NCI-H2029 treated with DMSO at 0.1 percent for 48 hours (cell line): ENCODE measurements around the gene COG2.
"Not testable (repeated sequence)": the region's sequence is repeated elsewhere in the genome, so short reads cannot be mapped to it uniquely, and the experiment has no call there.

Experiments
- DNase-seq: peaks from one replicate; lab custom pipeline; 2025; lab: John Stamatoyannopoulos, UW

The COG2 gene

DNA sequence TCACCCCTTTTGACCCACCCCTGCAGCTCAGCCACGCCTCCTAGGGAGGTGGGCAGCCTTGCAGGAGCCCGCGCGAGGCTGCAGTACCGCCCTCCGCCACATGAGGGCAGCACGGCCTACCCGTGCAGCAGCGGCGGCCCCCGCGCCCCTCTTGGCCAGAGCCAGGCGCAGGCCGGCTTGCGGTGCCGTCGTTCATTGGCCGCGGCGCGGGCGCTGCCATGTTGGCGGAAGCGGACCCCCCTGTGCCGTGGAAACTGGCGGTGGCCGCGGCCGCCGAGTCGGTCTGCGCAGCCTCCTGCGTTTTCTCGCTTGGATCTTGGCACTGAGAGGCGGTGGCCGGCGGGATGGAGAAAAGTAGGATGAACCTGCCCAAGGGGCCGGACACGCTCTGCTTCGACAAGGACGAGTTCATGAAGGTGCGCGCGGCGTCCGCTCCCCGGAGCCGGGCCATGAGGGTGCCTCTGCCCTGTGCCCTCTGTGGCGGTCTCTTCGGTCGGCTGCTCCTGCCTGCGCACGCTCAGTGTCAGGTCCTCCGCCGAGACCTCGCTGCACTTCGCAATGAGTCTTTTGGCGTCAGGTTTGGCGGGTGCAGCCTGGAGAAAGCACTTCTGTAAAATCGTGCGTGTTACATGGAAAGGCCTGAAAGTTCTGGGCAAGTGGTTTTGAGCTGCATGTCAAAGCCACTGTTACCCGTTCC is at the start of gene COG2:
Gene COG2, plus strand, starts transcription at position 219 of the 697 bp plus-strand sequence. Its CDS starts 126 bp downstream, at position 345.
- DNase-seq: peak; percentile 55

DNA sequence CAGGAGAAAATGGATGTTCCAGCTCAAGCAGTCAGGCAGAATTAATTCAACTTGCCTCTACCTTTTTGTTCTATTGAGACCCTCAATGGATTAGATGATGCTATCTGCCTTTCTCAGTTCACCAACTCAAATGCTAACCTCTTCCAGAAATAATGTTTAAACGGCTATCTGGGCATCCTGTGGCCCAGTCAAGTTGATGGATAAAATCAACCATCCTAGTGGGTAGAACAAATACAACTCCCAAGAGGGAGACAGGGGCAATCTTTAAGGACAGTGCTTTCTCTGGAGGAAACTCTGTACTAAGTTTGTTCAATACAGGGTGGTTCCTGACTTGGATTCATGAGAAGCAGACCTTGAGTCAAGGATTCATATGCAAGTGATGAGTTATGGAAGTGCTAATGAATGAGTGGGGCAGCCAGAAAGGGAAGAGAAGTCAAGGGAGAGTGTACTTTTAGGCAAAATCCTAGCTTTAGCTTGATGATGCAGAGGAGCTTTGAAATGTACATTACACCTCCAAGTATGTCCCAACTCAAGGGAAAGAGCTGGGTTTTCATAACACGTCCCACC is 49.4 kb upstream of the COG2 start:
- DNase-seq: no peak

DNA sequence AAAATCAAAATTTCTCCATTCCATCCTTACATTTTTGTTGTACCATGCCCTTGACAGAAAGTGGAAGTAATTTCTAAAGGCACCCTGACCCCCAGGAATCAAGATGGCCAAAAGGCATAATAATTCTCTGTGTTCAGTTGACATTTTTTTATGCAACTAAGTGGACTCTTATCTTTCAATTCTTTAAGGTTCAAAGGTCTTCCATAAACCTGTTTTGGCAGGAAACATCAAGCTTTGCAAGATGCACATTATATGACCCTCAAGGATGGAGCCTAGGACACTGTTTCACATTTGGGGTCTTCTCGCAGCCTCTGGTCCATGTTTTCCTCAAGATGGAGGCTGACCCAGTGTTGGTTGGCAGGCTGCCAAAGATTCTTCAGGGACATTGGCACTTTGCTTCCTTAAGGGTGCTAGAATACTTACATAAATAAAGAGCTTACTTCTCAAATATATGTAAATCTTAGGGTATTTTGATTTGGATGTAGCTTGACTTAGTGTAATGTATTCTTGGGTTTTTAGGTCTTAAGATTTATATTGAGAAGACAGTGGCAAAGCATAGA is 48.0 kb upstream of the COG2 start:
- no peak for DNase-seq

GRCh38 chr1:230595181-230595580 is 47.1 kb upstream of the COG2 start:
- no peak for DNase-seq

DNA sequence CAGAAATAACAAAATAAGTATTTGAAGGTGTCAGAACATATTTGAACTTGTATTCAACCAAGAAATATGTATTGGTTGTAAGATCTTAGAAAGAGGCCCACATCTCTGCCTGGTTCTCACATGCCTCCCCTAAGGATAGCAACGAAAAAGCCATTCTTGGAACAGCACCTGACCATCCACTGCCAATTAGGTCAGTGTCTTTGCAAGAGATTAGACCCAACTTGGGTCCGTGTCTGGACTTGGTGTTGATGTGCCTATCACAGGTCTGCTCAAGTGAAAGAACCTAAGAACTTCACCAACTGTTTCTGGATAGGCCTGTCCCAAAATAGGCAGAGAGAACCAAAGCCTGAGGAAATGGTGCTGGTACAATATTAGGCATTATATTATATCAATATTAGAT is 46.0 kb upstream of the COG2 start:
- no peak for DNase-seq

- DNase-seq: no peak
These were observed 43.5 kb upstream of the COG2 start for GRCh38 chr1:230598745-230599144.

DNA sequence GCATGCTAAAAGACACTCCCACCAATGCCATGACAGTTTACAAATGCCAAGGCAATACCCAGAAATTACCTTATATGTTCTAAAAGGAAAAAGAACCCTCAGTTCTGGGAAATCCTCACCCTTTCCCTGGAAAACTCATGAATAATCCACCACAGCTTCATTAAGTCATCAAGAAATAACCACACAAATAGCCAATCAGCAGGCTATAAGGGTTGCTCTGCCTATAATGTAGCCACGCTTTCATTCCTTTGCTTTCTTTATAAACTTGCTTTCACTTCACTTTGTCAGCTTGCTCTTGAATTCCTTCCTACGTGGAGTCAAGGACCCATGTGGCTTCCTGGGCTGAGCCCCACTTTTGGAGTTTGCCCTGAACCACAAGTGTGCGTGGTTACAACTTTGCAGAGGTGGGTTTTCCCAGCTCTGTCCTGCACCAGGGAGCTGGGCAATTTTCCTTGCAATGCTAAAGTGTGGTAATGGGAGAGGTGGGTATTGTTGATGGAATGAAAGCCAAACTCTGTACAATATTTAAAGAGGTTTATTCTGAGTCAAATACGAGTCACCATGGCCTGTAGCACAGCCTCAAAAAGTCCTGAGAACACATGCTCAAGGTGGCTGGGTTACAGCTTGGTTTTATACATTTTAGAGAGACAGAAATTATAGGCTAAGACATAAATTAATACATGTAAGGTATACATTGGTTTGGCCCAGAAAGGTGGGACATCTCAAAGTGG is 42.2 kb upstream of the COG2 start:
- no peak for DNase-seq

DNA sequence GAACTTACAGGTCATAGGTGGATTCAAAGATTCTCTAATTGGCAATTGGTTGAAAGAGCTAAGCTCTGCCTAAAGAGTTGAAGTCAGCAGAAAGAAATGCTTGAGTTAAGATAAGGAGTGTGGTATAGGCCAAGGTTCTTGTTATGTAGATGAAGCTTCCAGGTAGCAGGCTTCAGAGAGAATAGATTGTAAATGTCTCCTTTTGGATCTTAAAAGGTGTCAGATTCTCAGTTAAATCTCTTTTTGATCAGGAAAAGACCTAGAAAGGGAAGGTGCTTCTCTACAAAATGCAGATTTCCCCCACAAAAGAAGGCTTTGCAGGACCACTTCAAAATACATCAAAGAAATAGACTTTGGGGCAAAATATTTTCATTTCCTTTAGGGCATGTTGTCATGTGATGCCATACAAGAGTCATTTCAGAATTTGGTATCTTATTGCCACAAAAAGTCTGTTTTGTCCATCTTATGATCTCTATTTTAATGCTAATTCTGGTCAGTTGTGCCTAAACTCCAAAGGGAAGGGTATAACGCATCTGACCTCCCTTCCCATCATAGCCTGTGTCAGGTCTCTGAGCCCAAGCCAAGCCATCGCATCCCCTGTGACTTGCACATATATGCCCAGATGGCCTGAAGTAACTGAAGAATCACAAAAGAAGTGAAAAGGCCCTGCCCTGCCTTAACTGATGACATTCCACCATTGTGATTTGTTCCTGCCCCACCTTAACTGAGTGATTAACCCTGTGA is 41.5 kb upstream of the COG2 start:
- not testable (repeated sequence) for DNase-seq

GRCh38 chr1:230609208-230609607 is 33.1 kb upstream of the COG2 start:
- no peak for DNase-seq

DNA sequence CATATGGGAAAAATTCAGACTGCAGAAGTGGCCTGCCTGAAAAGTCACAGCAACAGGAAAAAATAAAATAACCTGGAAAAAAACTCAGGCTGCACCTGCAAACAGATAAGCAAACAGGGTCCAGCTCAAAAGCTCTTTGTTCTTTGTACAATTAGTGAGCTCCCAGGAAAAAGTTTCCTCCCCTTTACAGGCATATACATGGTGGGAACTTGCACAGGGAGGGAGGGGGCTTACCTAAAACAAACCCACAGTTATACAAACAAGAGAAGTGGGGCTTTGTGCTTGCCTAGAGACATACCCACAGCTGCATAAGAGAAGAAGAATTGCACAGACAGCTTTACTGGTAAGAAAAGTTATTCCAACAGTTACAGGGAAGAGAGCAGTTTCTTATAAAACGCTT is 31.7 kb upstream of the COG2 start:
- DNase-seq: no peak

GRCh38 chr1:230611128-230611877 is 31.0 kb upstream of the COG2 start:
- no peak for DNase-seq

- DNase-seq: no peak
These were observed 30.4 kb upstream of the COG2 start for GRCh38 chr1:230611878-230612235.

DNA sequence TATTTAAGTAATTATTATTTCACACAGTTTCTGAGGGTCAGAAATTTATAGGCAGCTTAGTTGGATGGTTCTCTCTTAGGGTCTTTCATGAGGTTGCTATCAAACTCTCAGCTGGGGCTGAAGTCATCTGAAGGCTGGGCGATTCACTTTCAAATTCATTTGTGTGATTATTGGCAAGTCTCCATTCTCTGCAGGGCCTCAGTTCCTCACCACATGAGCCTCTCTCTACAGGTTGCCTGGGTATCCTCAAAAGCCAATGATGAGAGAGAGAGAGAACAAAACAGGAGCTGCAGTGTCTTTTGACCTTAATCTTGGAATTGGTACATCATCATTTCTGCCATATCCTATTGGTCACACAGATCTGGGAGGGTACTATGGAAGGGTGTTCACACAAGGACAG is 29.6 kb upstream of the COG2 start:
- DNase-seq: no peak

- no peak for DNase-seq
These were observed 28.2 kb upstream of the COG2 start for GRCh38 chr1:230614121-230614520.

DNA sequence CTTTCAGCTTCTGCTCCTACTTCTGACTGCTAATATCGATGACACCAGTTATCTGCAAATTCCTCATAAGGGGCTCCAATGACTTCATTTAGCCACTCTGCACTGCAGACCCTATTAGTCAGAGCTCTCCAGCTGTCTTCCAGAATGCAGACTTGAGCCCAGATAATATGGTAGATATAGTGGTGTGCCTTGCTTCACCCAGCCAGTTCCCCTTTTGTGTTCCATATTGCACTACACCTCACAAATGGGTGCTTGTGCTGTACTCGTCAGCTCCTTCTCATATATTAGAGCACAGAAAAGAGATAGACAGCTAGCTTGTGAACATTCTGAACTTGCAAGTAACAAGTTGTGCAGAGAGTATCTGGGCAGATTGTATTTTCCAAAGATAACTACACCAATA is 23.7 kb upstream of the COG2 start:
- no peak for DNase-seq

DNA sequence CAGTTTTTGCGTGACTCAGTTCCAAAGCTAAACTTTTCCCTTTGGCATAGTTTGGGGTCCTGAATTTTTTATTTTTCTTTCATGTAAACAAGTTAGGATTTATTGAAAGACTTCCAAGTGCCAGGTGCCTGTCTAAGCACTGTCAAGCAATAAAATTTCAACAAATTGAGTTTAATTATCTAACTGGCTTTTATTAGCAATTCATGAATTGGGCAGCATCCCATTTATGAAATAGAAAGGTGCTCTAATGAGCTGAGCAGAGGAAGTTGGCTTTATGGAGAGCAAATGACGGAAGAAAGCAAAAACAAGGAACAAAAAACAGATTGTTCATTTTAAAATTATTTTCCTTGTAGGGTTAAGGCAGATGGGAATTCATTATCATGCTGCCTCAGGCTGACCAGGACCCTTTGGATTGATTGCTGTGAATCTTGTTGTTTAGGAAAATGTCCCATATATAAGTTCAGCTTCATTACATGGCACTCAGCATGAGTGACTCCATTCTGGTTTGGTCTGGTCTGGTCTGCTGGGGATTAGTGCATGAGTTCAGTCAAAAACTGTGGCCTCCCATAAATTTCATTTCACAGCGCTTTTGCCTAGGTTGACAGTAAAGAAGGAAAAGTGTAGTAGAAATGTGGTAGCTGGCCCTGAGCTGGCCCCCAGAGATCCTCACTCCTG is 21.5 kb upstream of the COG2 start:
- no peak for DNase-seq

DNA sequence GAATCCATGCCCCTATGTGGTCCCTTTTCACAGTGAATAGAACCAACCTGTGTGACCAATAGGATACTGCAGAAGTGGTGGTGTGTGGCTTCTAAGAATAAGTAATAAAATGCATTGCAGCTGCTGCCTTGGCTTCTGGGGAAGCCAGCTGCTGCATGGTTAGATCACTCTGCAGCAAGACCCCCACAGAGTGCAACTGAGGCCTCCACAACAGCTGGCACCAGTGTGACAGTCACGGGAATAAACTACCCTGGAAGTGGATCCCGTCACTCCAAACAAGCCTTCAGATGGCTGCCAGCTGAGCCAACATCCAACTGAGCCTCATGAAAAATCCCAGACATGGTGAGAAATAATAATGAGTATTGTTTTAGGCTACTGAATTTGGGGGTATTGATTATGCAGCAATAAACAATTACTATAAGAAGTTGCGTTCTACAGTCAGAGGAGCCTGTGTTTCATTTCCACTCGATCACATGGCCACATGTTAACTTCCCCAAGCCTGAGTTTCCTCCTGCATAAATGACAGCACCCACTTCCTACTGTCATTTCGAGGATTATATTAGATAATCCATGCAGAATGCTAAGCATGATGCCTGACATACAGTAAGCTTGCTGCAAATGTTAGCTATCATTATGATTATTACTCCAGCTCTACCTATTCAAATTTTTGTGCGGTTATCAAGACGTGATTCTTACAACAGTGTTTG is 20.8 kb upstream of the COG2 start:
- no peak for DNase-seq

DNA sequence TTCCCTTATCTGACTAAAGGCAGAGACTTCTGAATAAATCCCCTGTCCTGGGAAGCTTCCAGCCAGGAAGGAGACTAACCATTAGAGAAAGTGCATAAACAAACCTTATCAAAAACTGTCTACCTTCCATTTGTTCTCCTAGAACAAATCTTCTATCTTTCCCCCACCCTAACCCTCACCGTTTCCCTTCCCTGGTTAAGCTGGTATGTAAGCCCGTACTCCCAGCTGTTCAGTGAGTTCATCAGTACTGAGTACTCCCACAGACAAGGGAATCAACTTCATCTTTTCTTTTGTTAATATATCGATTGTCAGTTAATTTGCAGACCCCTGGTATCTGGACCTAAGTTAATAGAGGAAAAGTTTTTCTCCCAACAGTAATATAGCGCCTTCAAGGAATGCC is 20.1 kb upstream of the COG2 start:
- no peak for DNase-seq

- DNase-seq: no peak
These were observed 18.1 kb upstream of the COG2 start for GRCh38 chr1:230624097-230624713.

DNA sequence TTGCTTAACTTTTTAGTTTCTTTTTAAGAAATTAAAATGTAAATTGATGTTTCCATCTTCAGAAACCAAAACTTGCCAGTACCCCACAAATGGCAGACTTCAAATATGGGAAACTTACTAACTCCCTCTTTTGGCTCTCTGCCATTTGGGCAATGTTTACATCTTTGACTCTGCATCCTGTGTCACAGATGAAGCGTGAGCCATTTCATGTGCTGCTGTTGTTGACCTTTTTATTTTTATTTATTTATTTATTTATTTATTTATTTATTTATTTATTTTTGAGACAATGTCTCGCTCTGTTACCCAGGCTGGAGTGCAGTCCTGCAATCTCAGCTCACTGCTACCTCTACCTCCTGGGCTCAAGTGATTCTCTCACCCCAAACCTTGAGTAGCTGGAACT is 16.0 kb upstream of the COG2 start:
- DNase-seq: no peak
